ENCODE data around the gene MYO18B.

The MYO18B gene

DNA sequence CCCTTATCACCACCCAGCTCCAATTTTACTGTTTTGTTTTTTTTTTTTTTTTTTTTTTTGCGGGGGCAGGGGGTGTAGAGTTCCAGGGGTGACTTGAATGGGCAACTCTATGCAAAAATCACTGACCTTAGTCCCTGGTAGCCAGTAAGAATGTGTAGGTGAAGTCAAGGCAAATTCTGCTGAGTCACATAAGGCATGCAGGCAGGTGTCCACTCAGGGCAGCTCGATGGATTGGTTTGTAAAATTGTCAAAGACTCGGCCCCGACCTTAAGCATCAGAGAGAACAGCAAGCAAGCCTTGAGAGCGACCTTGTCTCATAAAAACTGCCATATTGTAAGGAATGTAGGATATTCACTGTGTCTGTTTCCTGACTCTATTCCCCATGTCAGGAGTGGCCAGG, 275.9 kb downstream of the MYO18B start:
- DNase-seq: no peak

DNA sequence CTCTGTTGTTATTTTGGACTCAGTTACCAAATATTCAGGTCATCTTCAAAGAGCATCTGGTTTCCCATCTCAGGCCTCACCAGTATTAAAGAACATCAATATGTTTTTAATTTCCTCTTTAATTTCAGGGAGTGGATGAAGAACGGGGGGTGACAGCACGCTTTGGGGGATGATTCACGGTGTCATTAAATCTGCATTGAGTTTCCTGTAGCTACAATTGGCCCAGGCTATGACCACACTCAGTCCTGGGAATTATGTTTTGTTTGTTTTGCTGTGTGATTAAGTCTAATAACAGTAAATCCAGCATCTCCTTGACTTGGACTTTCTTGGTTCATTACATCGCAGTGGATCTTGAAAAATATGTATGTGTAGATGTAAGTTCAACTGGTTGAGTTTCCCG, 277.6 kb downstream of the MYO18B start:
- no peak for DNase-seq

DNA sequence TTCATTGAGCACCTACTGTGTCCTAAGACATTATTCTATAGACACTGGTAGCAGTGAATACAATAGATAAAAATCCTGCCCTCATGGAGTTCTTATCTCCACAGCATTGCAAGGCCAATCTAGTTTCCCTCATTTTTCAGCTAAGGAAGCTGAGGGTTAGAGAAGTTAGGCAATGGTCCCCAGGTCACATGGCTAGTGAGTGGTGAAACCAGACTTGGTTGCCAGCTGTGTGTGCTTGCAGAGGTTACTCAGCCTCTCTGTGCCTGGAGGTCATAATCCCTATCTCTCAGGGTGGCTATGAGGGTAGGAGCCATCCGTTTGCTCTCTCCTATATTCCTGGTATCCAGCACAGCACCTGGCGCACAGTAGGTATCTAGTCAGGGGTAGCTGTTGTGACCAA, 279.5 kb downstream of the MYO18B start:
- DNase-seq: no peak

DNA sequence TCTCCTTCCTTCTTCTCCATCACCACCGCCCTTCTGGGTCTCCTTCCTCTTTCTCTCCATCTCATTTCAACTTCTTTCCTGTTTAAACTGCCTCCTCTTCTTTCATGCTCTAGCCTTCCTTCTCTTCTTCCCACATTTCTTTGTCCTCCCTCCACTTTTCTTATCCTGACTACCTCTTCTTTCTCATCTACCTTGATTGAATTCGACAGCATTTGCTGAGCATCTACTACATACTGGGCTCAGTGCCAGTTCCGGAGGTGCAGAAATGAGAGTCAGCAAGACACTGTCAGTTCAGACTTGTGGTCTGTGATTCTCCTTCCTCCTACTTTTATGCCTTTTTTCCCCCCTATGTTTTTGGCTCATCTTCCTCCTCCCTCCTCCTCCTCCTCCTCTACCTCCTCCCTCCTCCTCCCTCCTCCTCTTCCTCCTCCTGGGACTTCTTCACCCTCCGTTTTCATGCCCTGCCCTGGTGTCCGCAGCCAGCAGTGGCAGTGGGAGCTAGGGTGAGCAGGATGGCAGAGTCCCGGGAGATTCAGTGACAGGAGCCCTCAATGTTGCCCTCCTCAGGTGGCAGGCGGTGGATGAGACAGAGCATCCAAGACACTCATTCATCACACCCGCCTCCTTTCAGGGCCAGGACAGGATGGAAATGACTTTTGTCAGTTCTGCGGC, 281.3 kb downstream of the MYO18B start:
- DNase-seq: no peak

DNA sequence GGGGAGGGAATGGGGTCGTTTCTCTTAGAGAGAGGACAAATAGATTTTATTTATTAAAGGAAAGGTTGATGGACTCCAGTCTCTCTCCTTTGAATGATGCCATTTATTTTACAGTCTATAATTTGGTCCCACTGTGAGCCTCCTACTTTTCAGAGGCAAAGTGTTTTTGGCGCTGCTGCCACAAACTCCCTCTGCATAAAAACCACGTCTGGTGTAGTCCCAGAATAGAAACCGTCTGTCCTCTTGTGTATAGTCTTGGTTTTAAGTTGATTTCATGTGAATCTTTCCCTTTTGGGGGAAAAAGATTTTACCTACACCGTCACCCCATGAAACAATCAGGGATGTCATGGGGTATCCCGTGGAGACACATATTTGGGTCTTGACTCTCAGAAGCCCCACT, 283.6 kb downstream of the MYO18B start:
- no peak for DNase-seq

DNA sequence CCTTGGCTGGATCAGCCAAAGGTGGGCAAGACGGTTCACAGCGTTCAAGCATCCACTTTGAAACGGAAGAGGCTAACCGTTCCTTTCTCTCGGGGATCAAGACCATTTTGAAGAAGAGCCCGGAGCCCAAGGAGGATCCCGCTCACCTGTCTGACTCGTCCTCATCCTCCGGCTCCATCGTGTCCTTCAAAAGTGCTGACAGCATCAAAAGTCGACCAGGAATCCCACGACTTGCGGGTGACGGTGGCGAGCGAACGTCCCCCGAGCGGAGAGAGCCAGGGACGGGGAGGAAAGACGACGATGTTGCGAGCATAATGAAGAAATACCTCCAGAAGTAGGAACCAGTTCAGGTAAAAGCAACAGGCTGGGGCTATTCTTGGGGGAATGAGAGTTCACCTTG, 285.4 kb downstream of the MYO18B start:
- DNase-seq: no peak

DNA sequence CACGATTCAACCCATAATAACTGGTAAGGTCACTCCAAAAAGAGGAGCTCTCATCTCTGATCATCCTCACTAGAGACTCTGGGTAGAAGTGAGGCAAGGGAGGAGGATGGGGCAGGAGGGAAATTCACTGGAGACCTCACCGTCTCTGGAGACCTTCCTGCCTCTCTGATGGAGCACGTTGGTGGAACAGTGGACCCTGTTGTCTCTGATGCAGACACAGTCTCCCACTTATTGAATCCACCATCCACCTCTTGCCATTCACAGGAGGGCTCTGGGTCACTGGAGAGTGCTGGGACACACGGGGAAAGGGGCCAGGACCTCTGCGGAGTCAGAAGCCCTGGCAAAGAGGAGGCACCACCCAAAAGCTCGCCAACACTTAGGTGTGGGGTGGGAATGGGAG, 289.7 kb downstream of the MYO18B start:
- no peak for DNase-seq

DNA sequence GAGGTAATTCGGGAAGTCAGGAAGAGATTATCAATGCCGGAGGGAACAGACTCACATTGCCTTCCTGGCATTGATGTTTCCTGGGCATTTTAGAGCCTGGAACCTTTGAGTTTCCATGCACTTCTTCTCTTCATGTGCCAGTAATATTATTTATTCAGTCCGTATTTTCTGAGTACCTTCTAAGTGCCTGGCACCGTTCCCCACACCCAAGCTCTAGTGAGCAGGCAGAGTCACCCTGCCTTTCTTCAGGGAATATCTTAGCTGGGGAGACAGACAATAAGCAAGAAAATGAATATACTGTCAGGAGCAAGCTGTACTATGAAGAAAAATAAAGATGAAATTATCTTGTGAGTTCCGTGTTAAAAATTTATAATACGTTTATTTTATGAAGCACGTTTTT, 291.1 kb downstream of the MYO18B start:
- no peak for DNase-seq

DNA sequence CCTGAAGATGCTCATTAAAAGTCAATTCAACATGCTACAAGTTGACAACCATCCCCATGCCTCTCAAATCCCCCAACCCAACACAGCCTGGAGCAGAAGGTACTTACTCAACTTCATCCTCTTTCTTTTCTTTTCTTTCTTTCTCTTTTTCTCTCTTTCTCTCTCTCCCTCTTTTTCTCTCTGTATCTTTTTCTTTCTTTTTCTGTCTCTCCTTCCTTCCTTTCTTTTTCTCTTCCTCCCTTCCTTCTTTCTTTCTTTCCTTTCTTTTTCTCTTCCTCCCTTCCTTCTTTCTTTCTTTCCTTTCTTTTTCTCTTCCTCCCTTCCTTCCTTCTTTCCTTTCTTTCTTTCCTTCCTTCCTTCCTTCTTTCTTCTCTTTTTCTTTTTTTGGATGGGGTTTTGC, 291.6 kb downstream of the MYO18B start:
- DNase-seq: no peak

DNA sequence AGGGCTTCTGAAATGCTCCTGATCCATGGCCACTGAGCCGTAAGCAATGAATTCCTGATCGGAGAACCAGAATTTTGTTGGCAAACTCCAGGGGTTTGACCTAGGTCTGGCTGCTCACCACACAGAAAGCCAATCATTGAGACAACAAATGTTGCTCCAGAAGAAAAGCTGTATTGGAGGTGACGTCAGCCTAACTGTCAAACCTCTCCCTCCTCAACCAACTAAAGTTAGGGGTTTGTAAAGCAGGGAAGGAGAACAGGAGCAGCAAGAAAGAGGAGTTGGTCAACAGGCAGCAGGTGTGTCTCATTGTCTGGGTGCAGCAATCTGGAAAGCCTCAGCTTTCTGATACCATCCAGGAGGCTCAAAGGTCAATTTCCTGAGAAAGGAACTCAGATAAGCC, 293.5 kb downstream of the MYO18B start:
- no peak for DNase-seq

DNA sequence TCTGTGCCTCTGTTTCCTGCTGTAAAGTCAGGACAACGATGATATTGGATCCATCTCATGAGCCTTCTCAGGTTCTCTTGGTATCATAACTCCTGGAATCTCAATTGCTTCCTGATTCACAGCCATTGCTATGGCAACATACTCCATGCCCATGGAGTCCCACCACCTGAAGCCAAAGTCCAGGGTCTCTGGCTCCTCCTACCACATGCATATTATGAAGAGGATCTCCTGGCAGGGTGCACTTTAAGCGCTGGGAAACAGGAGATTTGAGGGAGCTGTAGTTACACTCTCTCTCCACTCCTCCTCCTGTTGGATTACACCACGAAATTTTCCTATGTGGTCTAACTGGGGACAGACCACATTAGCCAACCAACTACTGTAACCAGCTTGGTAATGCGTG, 296.4 kb downstream of the MYO18B start:
- no peak for DNase-seq

DNA sequence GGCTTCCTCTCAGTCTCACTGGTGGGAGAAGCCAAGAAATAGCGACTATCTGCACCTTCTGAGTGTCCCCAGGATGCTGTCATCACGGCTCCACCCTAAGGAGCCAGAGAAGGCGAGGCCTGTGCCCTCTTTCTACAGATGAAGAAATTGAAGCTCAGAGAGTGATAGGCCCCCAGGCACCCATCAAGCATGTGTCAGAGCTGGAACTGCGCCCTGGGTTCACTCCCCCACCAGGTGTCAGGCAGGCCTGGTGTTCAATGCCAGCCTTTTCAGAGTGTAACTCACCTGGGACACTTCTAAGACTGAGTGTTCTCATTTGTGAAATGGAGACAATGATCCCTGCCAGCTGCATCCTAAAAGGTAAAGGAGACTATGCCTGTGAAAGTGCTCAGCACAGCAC, 299.9 kb downstream of the MYO18B start:
- no peak for DNase-seq

DNA sequence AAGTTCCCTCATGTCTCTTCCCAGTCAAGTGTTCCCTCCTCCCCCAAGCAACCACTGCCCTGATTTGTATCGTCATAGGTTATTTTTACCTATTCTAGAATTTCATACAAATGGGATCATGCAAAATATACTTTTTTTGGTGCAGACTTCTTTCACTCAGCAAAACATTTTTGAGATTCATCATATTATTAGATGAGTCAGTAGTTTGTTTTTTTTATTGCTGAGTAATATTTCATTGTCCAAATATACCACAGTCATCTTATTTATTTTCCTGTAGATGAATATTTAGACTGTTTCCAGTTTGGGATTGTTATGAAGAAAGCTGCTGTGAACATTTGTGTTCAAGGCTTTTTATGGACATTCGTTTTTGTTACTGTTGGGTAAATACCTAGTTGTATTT, 301.0 kb downstream of the MYO18B start:
- no peak for DNase-seq

DNA sequence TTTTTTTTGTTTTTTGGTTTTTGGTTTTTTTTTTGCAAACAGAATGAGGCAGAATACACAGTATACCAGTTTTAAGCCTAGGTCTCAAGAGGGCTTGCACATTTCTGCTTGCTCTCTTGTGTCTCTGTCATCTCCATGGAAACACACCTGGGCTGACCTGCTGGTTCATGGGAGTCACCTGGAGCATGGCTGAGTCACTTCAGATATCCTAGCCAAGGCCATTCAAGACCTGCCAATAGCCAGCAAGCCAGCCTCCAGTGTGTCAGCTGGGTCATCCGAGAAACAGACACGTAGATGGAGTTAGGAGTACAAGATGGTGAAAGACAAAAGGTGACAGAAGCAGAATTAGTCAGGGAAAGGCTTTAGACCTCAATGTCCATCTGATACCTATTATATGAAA, 303.1 kb downstream of the MYO18B start:
- no peak for DNase-seq

DNA sequence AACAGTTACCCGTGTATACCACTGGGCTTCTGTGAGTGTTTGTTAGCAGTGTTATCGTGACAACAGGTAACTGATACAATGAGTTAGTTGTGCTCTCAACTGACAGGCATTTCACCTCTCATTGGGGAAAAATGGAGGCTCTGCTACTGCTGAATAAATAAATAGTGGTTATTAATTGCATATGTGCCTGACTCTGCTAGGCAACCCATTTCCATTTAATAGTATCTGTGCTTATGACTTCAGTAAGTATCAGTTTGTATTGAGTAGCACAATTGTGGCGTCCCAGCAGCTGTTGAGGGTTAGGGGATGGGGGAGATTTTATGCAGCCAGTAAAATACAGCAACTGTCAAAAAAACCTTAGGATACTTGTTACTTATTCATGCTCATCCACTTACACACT, 303.9 kb downstream of the MYO18B start:
- no peak for DNase-seq

DNA sequence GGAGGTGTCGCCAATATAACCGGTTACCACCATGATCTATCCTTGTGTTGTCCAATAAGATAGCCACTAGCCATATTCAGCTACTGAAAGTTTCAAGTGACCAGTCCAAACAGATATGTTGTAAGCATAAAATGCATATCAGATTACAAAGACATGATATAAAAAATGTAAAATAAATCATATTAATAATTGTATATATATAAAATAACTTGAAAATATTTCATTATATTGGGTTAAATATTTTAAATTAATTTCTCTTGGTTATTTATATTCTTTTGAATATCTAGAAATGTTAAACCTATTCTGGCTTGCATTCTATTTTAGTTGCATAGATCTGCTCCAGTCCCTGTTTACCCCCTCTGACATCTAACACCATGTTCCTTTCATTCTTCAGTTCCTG, 305.5 kb downstream of the MYO18B start:
- no peak for DNase-seq

DNA sequence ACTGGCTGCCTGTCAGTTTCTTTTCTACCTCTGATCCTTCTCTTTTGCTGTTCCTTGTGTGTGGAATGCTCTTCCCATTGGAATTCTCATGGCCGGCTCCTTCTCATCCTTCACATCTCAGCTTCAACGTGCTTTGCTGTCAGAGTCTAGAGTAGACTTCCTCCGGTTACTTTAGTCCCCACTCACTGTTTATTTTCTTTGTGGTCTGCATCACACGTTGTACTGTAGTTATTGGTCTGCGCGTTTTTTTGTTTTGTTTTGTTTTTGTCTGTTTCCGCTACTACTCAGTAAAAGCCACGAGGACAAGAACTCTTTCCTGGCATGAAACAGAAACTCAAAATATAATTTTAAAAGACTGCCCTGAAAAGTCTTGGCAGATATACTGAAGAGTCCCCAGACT, 305.9 kb downstream of the MYO18B start:
- DNase-seq: no peak

DNA sequence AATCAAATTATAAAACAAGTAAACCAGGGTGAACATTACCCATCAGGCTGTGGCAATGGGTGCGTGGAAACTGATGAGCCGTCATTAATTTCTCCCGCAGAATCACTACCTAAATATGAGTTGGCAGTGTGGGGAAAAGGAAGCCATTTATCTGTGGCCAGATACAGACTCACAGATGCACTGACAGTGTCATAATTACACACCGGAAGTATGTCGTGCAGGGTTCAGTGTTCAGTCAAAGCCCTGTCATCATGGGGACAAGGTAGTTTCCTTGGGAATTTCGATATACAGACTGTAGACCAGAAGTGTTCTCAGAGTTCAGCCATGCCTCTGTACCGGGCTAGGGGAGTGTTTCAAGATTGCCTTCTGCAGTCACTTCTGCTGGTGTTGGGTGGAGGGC, 308.1 kb downstream of the MYO18B start:
- no peak for DNase-seq

DNA sequence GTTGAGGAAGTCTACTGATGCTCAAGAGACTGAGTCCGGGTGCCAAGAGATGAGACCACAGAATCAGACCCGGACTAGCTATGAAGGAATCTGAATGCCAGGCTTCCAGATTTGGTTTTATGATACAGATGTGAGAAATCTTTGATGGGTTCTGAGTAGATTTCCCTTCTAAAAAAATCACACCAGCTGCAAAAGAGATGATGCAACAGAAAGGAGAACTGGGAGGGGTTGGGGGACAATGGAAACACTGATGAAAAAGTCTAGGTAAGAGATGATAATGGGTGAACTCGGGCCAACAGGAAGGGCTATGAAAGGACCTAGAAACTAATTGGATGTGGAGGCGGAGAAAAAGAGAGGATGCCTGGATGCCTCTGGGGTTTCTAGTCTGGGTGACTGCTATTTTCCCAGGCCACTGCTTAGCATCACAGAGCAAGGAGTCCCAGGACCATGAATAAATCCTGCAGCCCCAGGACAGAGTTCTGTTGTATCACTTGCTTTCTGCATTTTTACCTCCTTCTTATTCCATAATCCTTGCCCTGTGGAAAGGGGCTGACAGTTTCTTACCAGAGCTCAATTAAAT, 311.8 kb downstream of the MYO18B start:
- DNase-seq: no peak

DNA sequence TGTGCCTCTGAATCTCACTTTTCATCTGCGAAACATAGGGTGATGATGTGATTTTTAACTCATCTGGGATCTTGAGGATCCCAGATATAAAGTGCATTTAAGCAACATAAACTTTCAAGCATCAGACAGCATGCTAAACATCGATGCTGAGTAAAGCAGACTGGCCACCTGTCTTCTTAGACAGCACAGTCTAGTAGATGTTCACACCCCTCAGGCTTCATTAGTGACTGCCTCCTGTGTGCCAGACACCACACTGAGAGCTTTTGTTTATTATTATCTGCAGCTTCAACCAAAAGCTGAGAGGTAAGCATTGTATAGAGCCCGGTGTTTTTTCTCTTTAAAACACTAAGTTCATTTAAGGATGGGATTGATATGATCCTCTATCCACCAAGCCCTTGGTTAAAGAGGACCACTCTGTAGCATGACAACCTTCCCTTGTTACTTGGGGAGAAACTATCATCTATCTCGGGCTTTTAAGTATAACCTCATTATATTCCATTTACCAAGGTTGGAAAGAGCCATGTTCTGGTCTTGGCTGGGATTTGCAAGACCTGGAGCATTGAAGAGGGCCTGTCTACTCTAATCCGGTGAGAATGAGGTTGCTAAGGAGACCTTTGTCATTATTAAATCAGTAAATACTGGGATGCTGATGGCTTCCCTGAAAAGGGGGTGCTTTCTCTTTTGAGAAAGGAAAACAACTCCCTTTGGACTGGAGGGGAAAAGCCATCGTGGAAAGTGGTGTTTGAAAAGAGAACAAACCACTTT, 313.0 kb downstream of the MYO18B start:
- DNase-seq: no peak

DNA sequence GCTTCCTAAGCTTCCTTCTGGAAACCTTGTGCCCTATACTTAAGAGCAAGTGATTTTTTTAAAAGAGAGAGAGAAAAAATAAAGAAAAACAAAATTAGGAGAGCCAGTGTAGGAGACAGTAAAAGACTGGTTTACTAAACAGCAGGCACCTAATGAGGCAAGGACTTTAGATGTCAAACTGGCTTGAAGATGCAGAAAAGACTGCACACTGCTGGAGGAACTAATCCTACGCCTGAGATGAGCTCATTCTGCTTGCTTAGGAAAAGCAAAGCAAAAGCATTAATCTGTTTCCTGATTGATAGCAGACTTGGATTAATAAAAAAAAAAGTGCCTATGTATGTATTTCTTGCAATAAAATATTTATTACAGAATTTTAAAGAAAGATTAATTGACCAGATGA, 313.7 kb downstream of the MYO18B start:
- no peak for DNase-seq

DNA sequence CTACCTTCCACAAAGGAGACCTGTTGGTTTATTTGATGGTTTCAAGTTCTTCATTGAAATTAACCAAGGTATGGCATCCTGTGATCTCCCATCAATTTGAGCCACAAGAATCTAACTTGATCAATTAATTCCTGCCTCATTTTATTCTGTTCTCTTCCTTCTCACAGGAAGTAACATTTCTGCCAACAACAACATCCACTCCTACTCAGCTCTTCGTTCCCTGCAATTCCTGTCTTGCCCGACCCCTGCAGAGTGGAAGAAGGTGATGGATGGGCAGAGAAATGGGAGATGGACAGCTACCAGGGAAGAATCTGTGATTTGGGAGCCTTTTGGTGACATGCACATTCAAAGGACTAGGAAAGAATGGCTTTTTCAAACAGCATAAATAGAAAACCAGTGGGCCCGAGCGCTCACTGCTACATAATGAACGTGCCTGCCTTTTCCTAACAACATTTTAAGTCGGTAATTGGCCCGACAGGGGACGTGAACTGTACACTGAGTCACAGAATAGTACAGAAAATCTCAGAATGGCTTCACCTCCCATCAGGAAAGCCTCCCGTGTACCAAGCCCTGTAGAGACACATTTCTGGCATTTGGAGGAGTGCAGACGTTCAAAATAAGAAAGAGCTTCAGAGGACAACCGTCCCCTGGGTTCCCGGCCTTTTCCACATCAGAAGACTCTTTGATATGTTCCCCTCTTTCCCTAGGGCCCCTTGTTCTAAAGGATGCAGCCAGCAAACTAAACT, 314.6 kb downstream of the MYO18B start:
- no peak for DNase-seq

DNA sequence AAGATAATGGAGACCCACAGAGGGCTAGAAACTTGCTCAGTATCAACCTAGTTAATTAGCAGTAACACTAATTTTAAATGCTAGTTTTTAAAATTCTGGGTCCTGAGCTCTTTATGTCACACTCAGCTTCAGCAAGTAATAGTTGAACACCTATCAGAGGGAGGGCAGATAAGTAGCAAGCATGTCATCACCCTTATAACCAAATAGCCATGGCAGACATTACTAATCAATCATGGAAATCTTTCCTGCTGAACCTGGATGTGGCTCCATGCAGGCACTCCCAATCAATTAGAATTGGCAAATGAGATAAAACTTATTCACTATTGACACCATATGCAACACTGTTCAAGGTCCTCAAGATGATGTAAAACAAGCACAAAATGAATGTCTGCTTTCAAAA, 315.7 kb downstream of the MYO18B start:
- no peak for DNase-seq

DNA sequence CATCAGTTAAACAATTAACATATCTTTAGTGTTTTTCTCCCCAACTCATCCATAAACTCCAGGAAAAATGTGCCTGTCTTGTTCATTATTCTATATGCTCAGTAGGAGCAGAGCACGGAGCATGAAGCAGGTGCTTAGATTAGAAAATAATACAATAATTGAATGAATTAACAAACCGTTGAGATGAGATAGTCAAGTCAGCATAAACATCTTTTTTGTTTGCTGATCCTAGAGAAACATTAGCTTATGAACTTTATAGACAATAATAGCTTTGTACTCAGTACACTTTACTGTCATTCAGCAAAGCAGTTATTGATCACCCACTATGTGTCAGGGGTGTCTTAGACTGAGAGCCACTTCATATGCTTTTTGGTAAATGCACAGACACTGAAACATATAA, 322.1 kb downstream of the MYO18B start:
- no peak for DNase-seq

Measured in CD4-positive, alpha-beta T cell treated with Interferon gamma for 1 hour (primary cell).